Mesenchymal stem cell (in vitro differentiated cells and primary cell): ENCODE data around the gene ZFPM1.
A peak's percentile ranks its signal among the peaks of the same experiment; 100 is the strongest.

Experiments
- DNase-seq: peaks from one replicate; pipeline ENCODE4 v3.0.0-alpha.2; 2013
- H2AFZ ChIP-seq: one replicate; pipeline ENCODE4 v1.6.1; 2013; ENCODE audit warnings: low read depth, mild to moderate bottlenecking, control low read depth, inconsistent platforms, low read length, moderate library complexity
- H2AK5ac ChIP-seq: 2 replicates; pipeline ENCODE4 v1.6.1; 2013; ENCODE audit warnings: low read length, moderate library complexity, mild to moderate bottlenecking, inconsistent platforms; ENCODE audit not compliant: severe bottlenecking
- H2BK120ac ChIP-seq: one replicate; pipeline ENCODE4 v1.6.1; 2013; ENCODE audit warnings: low read depth, mild to moderate bottlenecking, inconsistent platforms, low read length, moderate library complexity
- H2BK12ac ChIP-seq, 2 experiments: one replicate each; pipeline ENCODE4 v1.6.1; 2013; ENCODE audit warnings: inconsistent platforms in 2 of 2, low read length in 2 of 2, mild to moderate bottlenecking in 2 of 2, moderate library complexity in 2 of 2, control low read depth in 1 of 2
- H2BK15ac ChIP-seq: one replicate; pipeline ENCODE4 v1.6.1; 2013; ENCODE audit warnings: mild to moderate bottlenecking, low read depth, inconsistent platforms; ENCODE audit not compliant: poor library complexity, severe bottlenecking
- H2BK5ac ChIP-seq: 2 replicates; pipeline ENCODE4 v1.6.1; 2013; ENCODE audit warnings: low read depth, mild to moderate bottlenecking, low read length, control low read depth, inconsistent platforms; ENCODE audit not compliant: poor library complexity, severe bottlenecking
- H3K14ac ChIP-seq, 2 experiments: one replicate each; pipeline ENCODE4 v1.6.1; 2013; ENCODE audit warnings: inconsistent platforms in 2 of 2, low read length in 2 of 2, control low read depth in 1 of 2, mild to moderate bottlenecking in 1 of 2, moderate library complexity in 1 of 2
- H3K18ac ChIP-seq, 2 experiments: one replicate each; pipeline ENCODE4 v1.6.1; 2013; ENCODE audit warnings: inconsistent platforms in 2 of 2, low read length in 2 of 2, control low read depth in 1 of 2, low read depth in 1 of 2, mild to moderate bottlenecking in 1 of 2
- H3K23ac ChIP-seq, 2 experiments: one replicate each; pipeline ENCODE4 v1.6.1; 2013; ENCODE audit warnings: inconsistent platforms in 2 of 2, low read length in 2 of 2, mild to moderate bottlenecking in 2 of 2, moderate library complexity in 2 of 2, control low read depth in 1 of 2
- H3K27ac ChIP-seq: 2 replicates; pipeline ENCODE4 v1.5.1; 2013; ENCODE audit warnings: mild to moderate bottlenecking, moderate library complexity, low read length, control low read depth, inconsistent platforms; ENCODE audit not compliant: poor library complexity, severe bottlenecking
- H3K27me3 ChIP-seq, 2 experiments: 2 replicates each; pipeline versions ENCODE4 v1.6.1 to v1.7.0; 2013; ENCODE audit warnings: low read length in 2 of 2, mild to moderate bottlenecking in 2 of 2, moderate library complexity in 2 of 2, control low read depth in 1 of 2, inconsistent platforms in 1 of 2; ENCODE audit not compliant: control insufficient read depth in 1 of 2, insufficient read depth in 1 of 2
- H3K36me3 ChIP-seq, 2 experiments: 2 replicates each; pipeline versions ENCODE4 v1.6.1 to v1.7.0; 2013; ENCODE audit warnings: low read length in 2 of 2, control low read depth in 1 of 2, inconsistent platforms in 1 of 2, low read depth in 1 of 2, mild to moderate bottlenecking in 1 of 2; ENCODE audit not compliant: insufficient read depth in 2 of 2, control insufficient read depth in 1 of 2
- H3K4ac ChIP-seq, 2 experiments: one replicate each; pipeline ENCODE4 v1.6.1; 2013; ENCODE audit warnings: inconsistent platforms in 2 of 2, low read length in 2 of 2, mild to moderate bottlenecking in 2 of 2, moderate library complexity in 2 of 2, control low read depth in 1 of 2, low read depth in 1 of 2
- H3K4me1 ChIP-seq: 2 replicates; pipeline ENCODE4 v1.6.1; 2013; ENCODE audit warnings: low read depth, low read length, control low read depth; ENCODE audit not compliant: control insufficient read depth, insufficient read depth
- H3K4me2 ChIP-seq: 2 replicates; pipeline ENCODE4 v1.6.1; 2013; ENCODE audit warnings: low read length, mild to moderate bottlenecking, inconsistent platforms; ENCODE audit not compliant: poor library complexity, severe bottlenecking
- H3K4me3 ChIP-seq, 2 experiments: 2 replicates each; pipeline versions ENCODE4 v1.5.1 to v1.7.0; 2013; ENCODE audit warnings: low read length in 2 of 2, mild to moderate bottlenecking in 2 of 2, control low read depth in 1 of 2, low read depth in 1 of 2; ENCODE audit not compliant: insufficient read depth in 1 of 2
- H3K79me1 ChIP-seq: replicated peaks from 2 replicates; pipeline ENCODE4 v1.6.1; 2013; ENCODE audit warnings: mild to moderate bottlenecking, control low read depth, low read length, inconsistent platforms; ENCODE audit not compliant: poor library complexity, severe bottlenecking
- H3K9ac ChIP-seq: 2 replicates; pipeline ENCODE4 v1.7.0; 2013; ENCODE audit warnings: mild to moderate bottlenecking, low read length, moderate library complexity
- H3K9me3 ChIP-seq: 2 replicates; pipeline ENCODE4 v1.7.0; 2013; ENCODE audit warnings: mild to moderate bottlenecking, low read length; ENCODE audit not compliant: control insufficient read depth
- H4K8ac ChIP-seq: one replicate; pipeline ENCODE4 v1.6.1; 2013; ENCODE audit warnings: inconsistent platforms, mild to moderate bottlenecking, low read length, moderate library complexity
- H4K91ac ChIP-seq: one replicate; pipeline ENCODE4 v1.6.1; 2013; ENCODE audit warnings: mild to moderate bottlenecking, low read length, inconsistent platforms
- WGBS: methylation state at CpG from one replicate; pipeline ENCODE4 v1.1.7; 2013; ENCODE audit warnings: mixed read lengths; 5-methylcytosine and 5-hydroxymethylcytosine counted together

ZFPM1 gene

DNA sequence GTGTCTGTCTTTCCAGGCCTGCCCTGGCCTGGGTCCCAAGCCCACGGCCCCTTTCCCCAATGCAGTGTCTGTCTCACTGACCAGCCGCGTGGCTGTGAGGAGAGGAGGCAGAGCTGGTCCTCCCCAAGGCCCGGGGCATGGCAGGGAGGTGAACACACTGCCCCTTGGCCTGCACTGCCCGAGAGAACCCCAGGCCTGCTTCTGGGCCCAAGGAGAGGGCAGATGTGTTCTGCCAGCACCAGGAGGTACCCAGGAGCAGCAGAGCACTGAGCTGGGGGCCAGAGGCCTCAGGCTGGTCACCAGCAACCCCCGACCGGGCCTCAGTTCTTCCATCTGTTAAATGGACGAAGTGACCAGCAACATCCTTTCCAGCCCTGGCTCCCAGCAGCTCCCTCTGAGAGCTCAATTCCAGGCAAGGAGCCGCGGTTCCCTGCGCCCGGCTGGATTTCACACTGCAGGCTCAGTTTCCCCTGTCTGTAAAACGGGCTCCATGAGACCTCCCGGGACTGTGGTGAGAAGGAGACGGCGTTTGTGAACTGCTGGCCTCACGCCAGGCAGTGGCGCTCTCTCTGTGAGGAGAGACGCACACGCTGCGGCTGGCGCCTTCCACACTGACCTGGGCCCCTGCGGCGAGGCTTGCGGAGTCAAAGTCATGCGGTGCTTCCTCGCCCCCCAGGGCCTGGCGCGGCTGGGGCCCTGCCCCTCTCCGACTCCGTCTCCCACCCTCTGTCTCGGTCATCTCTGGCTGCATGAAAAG is 8.1 kb upstream of the ZFPM1 start:
- Histone ChIP-seq H3K4ac (no peak overlapping the region), H3K4me2 (no peak overlapping the region), H2AK5ac (no peak overlapping the region), H3K9me3 (no peaks in the 10 kb centered on the region), H2BK12ac (no peak overlapping the region), H3K4me3 (no peak overlapping the region), H3K9ac (no peak overlapping the region), H3K23ac (peak overlapping the region in 1 of 2 experiments; percentile 23), H2BK5ac (no peak overlapping the region), H3K79me1 (no peaks in the 10 kb centered on the region), H4K8ac (no peak overlapping the region), H3K18ac (no peak overlapping the region), H3K27ac (no peak overlapping the region), H2BK15ac (no peak overlapping the region), H3K14ac (no peak overlapping the region), H2AFZ (no peak overlapping the region), H4K91ac (no peak overlapping the region), H3K4me1 (peaks cover 8% of the 10 kb centered on the region), H2BK120ac (no peak overlapping the region), H3K27me3 (peaks cover 27 to 69% of the 10 kb centered on the region in 2 experiments), H3K36me3 (peaks cover 0 to 3% of the 10 kb centered on the region in 2 experiments)
- WGBS: 76% methylated on average over 32 of the region's 32 CpGs
- no peak for DNase-seq

GRCh38 chr16:88445583-88445960 is 7.5 kb upstream of the ZFPM1 start:
- H2AK5ac ChIP-seq: no peak overlapping the region
- H3K9ac ChIP-seq: no peak overlapping the region
- H3K27me3 ChIP-seq: peaks cover 30 to 74% of the 10 kb centered on the region in 2 experiments
- H3K9me3 ChIP-seq: no peaks in the 10 kb centered on the region
- peaks cover 0 to 3% of the 10 kb centered on the region in 2 experiments for H3K36me3 ChIP-seq
- H3K18ac ChIP-seq: no peak overlapping the region
- no peak overlapping the region for H3K4me2 ChIP-seq
- H3K23ac ChIP-seq: no peak overlapping the region
- no peak for DNase-seq
- H3K4me3 ChIP-seq: no peak overlapping the region
- H4K8ac ChIP-seq: no peak overlapping the region
- peaks cover 8% of the 10 kb centered on the region for H3K4me1 ChIP-seq
- no peak overlapping the region for H2BK12ac ChIP-seq
- H4K91ac ChIP-seq: no peak overlapping the region
- H3K14ac ChIP-seq: no peak overlapping the region
- no peak overlapping the region for H2BK120ac ChIP-seq
- WGBS: 88% methylated on average over 25 of the region's 25 CpGs
- no peak overlapping the region for H2AFZ ChIP-seq
- H3K4ac ChIP-seq: no peak overlapping the region
- no peak overlapping the region for H2BK15ac ChIP-seq
- H3K79me1 ChIP-seq: no peaks in the 10 kb centered on the region
- H2BK5ac ChIP-seq: no peak overlapping the region
- no peak overlapping the region for H3K27ac ChIP-seq

DNA sequence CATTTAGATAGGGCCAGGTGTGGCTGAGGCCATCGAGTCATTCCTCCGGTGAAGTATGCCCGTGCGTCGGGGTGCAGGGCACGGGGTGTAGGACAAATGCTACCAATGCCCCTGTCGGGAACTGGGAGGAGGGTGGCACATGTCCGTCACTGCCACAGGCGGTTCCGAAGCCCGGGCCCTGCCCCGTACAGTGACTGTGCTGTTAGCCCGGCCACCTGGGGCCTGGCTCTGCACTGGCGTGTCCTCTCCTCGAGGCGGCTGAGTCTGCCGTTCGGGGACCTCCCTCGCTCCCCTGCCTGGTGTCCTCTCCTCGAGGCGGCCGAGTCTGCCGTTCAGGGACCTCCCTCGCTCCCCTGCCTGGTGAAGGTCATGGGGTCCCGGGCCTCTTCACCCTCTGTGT is 7.0 kb upstream of the ZFPM1 start:
- H2AK5ac ChIP-seq: no peak overlapping the region
- H4K8ac ChIP-seq: no peak overlapping the region
- H3K27ac ChIP-seq: no peak overlapping the region
- H2AFZ ChIP-seq: no peak overlapping the region
- peaks cover 30 to 79% of the 10 kb centered on the region in 2 experiments for H3K27me3 ChIP-seq
- H2BK5ac ChIP-seq: no peak overlapping the region
- no peak overlapping the region for H3K14ac ChIP-seq
- no peak overlapping the region for H3K9ac ChIP-seq
- DNase-seq: no peak
- no peaks in the 10 kb centered on the region for H3K9me3 ChIP-seq
- H3K4me2 ChIP-seq: no peak overlapping the region
- H4K91ac ChIP-seq: no peak overlapping the region
- no peak overlapping the region for H2BK12ac ChIP-seq
- H3K23ac ChIP-seq: no peak overlapping the region
- H3K4me1 ChIP-seq: peaks cover 8% of the 10 kb centered on the region
- no peak overlapping the region for H2BK120ac ChIP-seq
- H3K4me3 ChIP-seq: no peak overlapping the region
- no peak overlapping the region for H3K4ac ChIP-seq
- no peak overlapping the region for H3K18ac ChIP-seq
- H3K36me3 ChIP-seq: peaks cover 0 to under 1% of the 10 kb centered on the region in 2 experiments
- 87% methylated on average over 25 of the region's 25 CpGs for WGBS
- no peaks in the 10 kb centered on the region for H3K79me1 ChIP-seq
- H2BK15ac ChIP-seq: no peak overlapping the region

GRCh38 chr16:88446736-88447135 is 6.3 kb upstream of the ZFPM1 start:
- no peak overlapping the region for H2BK5ac ChIP-seq
- no peaks in the 10 kb centered on the region for H3K9me3 ChIP-seq
- no peak overlapping the region for H2AK5ac ChIP-seq
- no peaks in the 10 kb centered on the region for H3K79me1 ChIP-seq
- 95% methylated on average over 26 of the region's 26 CpGs for WGBS
- H3K27ac ChIP-seq: no peak overlapping the region
- no peaks in the 10 kb centered on the region for H3K36me3 ChIP-seq
- peaks cover 32 to 82% of the 10 kb centered on the region in 2 experiments for H3K27me3 ChIP-seq
- no peak for DNase-seq
- no peak overlapping the region for H2BK15ac ChIP-seq
- H3K4me3 ChIP-seq: no peak overlapping the region
- no peak overlapping the region for H3K9ac ChIP-seq
- H3K18ac ChIP-seq: no peak overlapping the region
- H4K8ac ChIP-seq: no peak overlapping the region
- no peak overlapping the region for H2AFZ ChIP-seq
- no peak overlapping the region for H3K4me2 ChIP-seq
- no peak overlapping the region for H3K14ac ChIP-seq
- no peak overlapping the region for H3K23ac ChIP-seq
- H3K4me1 ChIP-seq: peaks cover 10% of the 10 kb centered on the region
- no peak overlapping the region for H2BK120ac ChIP-seq
- H3K4ac ChIP-seq: no peak overlapping the region
- no peak overlapping the region for H2BK12ac ChIP-seq
- H4K91ac ChIP-seq: no peak overlapping the region
